NCI-H82 treated with DMSO at 0.1 percent for 48 hours (cell line): ENCODE measurements around the gene CCDC30.
"Not testable (repeated sequence)": the region's sequence is repeated elsewhere in the genome, so short reads cannot be mapped to it uniquely, and the experiment has no call there.

Source experiments
- DNase-seq: peaks from one replicate; lab custom pipeline; 2025; ENCODE audit not compliant: unreplicated experiment; lab: John Stamatoyannopoulos, UW

CCDC30 gene

DNA sequence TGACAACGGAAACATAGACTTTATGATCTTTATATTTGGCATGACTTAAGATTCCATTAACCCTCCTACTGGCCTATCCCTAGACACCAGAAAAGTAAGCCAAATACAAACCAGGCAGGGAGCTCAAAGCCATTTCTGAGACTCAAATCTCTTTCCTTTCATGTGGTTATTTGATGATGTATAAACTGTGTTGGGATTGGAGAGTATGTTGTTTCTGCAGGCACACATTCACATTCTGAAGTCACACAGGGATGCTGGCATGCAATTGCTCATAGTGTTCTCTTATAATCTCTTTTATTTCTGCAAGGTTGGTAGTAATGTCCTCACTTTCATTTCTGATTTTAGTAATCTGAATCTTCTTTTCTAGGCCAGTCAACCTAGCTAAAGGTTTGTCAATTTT, 13.0 kb upstream of the CCDC30 start:
- no peak for DNase-seq

DNA sequence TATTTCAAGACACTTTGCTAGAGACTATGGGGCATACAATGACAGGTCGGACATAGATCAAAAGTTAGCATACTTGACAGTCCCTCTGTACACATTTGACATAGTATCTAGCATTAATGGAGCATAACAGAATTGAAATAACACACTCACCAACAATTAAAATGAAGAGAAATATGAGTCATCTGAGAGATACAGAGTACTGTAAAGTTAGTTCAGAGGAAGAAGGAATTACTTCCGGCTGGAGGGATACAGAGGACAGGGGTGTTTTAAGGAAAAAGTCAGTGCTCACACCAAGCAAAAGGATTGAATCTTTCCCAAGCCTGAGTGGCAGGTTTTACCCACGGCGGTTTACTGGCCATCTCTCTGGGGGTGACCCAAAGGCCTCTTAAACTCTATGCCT, 9.7 kb upstream of the CCDC30 start:
- DNase-seq: no peak

DNA sequence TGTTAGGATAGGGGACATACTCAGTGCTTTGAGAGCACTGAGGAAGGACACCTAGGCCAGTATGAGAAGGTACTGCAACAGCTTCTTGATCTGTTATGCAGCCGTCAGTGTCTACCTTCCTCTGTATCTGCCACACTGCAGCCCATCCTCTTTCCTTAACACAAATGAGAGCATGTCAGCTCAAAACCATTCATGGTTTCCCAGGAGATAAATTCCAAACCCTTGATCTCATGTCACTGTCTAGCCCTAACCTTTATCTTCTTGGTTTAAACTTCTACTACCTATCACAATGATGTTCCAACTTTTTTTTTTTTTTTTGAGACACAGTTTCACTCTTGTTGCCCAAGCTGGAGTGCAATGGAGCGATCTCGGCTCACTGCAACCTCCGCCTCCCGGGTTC, 8.7 kb upstream of the CCDC30 start:
- no peak for DNase-seq

DNA sequence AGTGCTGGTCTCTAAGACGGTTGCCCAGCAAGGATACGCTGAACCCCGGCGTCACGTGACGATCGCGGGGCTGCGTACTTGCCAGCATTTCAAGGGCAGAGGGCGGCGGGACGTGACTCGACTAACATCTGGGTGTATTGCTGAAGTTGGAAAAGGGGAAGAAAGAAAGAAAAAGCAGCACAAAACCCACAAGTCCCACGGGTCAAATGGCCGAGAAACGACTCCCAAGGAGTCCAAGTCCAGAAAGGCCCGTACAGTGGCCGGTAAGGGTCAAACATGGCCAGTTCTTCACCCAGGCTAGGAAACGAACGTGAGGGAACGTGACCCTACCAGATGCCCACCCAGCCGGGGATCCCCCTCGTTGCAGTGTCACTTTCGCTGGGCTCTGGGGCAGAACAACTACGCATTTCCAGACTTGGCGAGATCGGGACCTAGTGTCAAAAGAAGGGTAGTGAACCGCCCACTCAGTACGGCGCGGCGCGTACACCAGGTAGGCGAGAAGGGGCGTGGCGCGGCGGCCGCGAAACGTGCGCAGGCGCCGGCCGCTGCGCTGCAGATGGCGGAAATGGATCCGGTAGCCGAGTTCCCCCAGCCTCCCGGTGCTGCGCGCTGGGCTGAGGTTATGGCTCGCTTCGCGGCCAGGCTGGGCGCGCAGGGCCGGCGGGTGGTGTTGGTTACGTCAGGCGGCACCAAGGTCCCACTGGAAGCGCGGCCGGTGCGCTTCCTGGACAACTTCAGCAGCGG, 6.9 kb upstream of the CCDC30 start, which contains the start of the genes PPCS and ZMYND12:
TSS of gene PPCS (plus strand) at position 534 of the 744 bp plus-strand sequence. CDS start at position 557, 23 bp downstream.
TSS of gene ZMYND12 (minus strand) at position 13 of the 744 bp plus-strand sequence. CDS start 25 bp downstream, outside the sequence.
- peak; percentile 58 for DNase-seq

DNA sequence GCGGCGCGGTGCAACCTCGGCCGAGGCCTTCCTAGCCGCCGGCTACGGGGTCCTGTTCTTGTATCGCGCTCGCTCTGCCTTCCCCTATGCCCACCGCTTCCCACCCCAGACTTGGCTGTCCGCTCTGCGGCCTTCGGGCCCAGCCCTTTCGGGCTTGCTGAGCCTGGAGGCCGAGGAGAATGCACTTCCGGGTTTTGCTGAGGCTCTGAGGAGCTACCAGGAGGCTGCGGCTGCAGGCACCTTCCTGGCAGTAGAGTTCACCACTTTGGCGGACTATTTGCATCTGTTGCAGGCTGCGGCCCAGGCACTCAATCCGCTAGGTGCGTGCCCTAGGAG, 6.4 kb upstream of the CCDC30 start:
- no peak for DNase-seq

DNA sequence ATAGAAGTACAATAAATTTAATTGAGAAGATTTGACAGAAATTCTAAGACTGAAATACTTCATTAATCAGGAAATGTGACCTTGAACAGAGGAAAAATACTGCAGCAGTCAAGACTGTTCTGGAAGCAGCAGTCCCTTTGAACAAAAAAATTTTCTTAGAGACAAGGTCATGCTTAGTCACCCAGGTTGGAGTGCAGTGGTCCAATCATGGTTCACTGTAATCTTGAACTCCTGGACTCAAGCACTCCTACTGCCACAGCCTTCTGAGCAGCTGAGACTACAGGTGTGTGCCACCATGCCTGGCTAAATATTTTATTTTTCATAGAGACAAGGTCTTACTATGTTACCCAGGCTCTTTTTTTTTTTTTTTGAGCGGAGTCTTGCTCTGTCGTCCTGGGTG, 1.9 kb upstream of the CCDC30 start:
- no peak for DNase-seq

DNA sequence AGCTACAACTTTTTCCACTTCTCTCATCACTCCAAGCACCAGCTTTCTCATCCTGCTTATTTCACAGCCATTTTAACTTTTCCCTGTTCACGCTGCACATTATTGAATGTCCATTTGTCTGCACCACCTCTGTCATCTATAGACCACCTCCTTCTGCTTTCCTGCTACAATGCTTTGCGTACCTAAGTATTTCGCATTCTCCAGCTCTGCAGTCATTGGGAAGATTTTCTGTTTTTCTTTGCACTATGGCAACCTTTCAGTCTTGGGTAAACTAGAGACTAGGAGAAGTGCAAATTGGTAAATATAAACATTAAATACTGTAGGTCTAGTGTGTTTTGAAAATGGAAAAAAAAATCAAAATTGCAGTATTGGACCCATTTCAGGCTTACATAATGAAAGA, 835 bp downstream of the CCDC30 start:
- no peak for DNase-seq

DNA sequence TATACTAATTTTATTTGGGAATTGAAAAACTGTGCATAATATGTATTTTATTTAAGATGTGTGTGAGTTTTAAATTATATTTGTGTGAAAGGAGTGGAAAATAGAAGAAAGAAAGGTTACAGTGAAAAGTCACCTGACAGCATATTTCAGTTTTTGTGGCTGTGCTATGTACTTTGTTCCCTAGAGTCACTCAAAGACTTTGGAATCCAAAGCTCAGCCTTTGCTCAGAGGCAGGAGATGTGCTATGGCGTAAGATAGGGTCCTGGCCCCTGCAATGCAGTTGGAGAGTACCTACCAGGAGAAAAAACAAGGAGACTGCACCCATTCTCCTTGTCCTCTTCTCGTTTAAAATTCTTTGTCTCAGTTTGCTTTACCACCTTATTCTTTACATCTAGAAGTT, 2.9 kb downstream of the CCDC30 start:
- no peak for DNase-seq

DNA sequence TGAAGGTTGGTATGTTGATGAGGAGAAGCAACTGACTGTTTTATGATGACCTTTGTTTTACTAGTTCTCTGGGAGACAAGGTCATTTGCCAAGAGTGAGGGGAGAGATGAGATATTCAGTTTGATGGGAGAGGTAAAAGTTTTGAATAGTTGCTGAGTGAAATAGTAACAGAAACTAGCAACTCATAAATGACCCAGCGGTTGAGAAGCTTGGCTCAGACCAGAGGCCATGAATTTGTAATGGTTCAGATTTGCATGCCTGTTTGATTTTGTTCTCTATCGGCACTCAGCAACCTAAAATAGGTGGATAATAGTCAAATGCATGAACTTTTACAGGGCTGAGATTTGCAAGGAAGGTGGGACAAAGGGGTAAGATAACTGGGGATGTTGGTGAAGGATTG, 6.6 kb downstream of the CCDC30 start:
- DNase-seq: no peak

DNA sequence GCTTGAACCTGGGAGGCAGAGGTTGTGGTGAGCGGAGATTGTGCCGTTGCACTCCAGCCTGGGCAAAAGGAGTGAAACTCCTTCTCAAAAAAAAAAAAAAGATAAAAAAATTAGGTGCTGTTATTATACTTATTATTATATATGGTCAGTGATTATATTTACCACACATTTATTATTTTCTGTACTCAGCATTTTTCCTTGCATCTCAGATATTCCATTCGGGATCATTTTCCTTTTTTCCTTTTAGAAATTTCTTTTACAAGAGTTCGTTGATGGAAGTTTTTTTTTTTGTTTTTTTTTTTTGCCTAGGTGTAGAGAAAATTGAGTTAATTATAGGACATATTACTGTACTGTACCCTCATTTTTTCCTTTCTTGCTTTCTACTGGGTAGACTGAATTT, 13.5 kb downstream of the CCDC30 start:
- DNase-seq: no peak

DNA sequence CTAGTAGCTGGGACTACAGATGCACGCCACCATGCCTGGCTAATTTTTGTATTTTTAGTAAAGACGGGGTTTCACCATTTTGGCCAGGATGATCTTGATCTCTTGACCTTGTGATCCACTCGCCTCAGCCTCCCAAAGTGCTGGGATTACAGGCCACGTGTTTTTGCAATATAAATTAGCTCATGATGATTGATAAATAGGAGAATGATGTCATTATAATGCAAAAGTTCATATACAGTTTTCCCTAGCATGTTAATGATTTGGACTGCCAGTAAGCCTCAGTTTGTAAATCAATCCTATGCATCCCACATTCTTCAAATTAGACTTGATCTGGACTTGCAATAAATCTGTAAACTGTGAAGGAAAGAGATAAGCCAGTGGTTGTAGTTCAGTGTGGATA, 14.3 kb downstream of the CCDC30 start:
- not testable (repeated sequence) for DNase-seq

DNA sequence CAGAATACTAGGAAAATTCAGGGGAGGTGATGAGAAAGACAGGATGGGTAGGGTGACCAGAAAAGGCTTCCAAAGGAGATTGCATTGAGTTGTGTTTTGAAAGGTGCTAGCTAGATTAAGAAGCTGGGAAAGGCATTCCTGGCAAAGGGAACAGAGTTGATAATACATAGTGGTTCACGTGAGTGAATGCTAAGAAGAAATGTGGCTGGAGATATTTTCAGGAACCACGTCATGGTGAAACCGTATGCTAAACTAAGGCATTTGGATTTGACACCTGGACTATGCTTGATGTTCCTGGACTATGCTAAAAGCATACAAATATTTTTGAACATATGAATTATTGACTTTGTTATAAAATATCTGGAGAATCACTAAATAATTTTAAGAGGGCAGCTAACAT, 14.7 kb downstream of the CCDC30 start:
- DNase-seq: no peak

DNA sequence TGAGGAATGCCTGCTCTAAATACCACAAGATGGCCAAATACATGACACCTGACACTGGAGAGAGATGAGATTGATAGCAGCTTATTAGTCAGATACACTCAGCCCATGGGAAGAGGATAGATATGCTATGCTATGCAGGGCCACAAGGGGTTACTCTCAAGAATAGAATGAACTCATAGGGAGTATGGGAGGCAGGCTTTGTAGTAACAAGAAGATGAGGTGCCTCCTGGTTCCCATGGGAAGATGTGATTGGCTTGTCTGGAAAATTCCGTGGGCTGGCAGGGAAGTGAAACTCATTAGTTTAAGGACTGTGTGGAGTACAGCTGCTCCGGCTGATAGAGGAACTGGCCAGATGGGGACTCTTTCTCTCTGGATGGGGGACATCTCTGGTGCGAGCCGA, 16.5 kb downstream of the CCDC30 start:
- peak; percentile 57 for DNase-seq

DNA sequence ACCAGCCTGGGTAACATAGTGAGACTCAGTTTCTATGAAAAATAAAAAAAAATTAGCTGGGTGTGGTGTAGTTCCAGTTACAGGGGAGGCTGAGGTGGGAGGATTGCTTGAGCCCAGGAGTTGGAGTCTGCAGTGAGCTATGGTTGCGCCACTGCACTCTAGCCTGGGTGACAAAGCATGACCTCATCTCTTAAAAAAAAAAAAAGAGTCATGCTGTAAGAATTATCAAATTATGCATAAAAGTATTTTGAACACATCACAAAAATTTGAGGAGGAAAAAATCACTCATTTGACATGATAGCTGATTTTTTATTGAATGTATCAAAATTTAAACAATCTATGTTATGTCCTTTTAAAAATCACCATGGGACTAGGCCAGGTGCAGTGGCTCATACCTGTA, 17.8 kb downstream of the CCDC30 start:
- DNase-seq: no peak

DNA sequence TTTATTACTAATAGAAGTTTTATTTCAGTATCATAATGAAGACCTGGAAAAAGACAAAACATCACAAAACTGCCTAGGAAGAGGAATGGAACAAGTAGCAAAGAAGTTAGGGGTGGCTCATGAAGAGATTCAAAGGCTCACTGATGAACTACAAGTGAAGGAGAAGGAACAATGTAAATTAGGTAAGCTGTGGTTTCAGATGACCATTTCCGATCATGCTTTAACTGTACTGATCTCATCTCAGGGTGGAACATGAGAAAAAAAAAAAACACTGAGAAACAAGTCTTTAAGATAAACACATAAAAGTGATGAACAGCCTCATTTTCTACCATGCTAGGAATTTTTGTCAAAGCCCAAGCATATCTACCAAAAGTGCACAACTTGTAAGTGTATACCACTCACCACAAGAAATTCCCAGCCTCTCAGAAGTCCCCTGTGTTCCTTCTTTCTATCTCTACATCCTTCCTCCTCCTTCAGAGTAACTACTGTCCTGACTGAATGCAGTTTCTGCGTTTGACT, 19.6 kb downstream of the CCDC30 start:
- DNase-seq: no peak

DNA sequence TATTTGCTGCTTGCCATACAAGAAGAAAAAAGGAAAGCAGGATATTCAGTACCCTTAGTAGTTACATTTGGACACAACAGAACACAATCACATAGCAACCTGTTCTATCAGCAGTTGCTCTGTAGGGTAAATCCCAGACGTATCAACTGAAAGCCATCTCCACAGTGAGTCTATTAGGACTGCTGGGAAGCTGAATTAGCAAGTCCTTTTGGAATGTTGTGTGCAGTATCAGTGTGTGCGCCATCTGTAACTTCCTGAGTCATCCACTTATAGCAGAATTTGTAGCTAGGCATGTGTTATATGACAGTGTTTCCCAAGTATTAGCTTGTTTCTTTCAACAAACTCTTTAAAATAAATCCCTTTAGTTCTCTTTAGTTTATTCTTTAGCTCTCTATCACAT, 21.3 kb downstream of the CCDC30 start:
- peak; percentile 35 for DNase-seq

DNA sequence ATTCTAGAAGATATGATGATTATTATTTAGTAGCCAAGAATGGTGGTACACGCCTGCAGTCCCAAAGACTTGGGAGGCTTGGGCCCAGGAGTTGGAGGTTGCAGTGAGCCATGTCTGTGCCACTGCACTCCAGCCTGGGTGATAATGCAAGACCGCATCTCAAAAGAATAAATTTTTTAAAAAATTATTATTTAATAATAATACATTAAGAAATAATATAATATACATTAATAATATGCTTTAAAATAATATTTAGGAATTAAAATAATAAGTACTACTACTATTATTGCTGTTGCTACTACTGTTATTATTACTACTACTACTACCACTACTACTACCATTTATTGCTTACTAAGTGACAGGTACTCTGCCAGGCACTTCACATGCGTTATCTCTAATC, 27.2 kb downstream of the CCDC30 start:
- DNase-seq: no peak

DNA sequence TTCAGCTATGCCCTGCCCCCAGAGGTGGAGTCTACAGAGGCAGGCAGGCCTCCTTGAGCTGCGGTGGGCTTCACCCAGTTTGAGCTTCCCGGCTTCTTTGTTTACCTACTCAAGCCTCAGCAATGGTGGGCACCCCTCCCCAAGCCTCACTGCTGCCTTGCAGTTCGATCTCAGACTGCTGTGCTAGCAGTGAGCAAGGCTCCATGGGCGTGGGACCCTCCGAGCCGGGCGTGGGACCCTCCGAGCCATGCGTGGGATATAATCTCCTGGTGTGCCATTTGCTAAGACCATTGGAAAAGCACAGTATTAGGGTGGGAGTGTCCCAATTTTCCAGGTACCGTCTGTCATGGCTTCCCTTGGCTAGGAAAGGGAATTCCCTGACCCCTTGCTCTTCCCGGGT, 38.9 kb downstream of the CCDC30 start:
- DNase-seq: not testable (repeated sequence)

DNA sequence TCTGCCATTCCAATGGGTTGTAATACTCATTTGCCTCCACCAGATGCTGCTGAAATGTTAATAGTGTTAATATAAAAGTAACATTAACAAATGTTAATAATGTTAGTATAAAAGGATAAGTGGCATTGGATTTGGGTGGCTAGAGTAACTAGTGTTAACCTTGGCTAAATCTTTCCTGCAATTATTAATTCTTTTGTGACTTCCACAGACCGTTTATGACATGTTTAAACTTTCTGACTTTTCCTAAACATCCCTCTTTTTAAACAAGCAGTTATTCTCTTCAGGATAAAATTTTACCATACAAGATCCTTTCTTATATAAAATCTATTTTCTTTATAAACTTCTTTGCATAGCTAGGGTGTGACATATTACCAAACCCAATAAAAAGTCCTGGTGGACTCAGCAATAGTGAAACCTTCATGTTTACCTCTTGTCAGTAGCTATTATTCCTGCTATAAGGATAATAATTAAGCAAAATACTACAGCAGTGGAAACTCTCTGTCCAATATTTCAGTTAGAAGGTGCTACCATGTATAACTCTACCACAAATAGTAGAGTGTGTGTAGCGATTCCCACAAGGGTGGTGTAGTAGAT, 41.5 kb downstream of the CCDC30 start:
- DNase-seq: no peak

DNA sequence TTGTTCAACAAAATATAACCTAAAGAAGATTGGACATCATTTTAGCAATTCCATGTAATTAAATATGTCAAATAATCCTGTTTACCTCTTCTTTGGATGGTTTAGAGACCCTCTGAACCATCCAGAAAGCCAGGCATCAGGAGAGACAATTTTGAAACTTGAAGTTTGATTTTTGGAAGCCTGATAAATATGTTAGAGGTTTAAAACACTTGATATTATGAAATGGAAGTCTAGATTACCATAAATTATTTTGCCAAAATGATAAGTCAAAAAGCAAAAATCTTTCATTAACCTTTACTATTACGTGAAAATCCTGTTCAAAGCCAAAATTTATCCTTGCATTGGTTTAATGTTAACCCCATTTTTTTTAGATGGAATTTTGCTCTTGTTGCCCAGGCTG, 43.5 kb downstream of the CCDC30 start:
- DNase-seq: no peak

DNA sequence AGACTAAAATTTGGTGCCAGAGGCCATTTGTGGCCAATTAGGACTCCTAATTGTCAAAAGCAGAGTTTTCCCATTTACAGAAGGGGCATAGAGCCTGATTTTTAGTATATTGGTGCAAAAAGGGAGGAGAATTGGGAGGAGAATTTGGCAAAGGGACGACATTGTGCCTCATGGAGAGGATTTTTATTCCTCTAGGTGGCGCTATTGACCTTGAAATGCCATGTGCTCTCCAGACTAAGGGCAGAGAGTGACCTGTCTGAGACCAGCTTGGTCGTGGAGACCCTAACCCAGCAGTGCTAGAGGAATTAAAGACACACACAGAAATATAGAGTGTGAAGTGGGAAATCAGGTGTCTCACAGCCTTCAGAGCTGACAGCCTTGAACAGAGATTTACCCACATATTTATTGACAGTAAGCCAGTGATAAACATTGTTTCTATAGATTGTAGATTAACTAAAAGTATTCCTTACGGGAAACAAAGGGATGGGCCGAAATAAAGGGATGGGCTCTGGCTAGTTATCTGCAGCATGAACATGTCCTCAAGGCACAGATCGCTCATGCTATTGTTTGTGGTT, 48.6 kb downstream of the CCDC30 start:
- DNase-seq: not testable (repeated sequence)

DNA sequence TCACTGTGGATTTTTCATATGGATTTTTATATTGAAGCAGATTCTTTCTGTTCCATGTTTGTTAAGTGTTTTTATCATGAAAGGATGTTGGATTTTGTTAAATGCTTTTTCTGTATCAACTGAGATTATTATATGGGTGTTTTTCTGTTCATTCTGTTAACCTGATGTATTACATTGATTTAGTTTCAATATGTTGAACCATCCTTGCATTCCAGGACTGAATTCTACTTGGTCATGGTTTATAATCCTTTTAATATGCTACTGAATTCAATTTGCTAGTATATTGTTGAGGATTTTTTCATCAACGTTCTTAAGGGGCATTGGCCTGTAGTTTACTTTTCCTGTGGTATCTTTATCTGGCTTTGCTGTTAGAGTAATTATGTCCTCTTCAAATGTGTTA, 55.8 kb downstream of the CCDC30 start:
- DNase-seq: no peak
